Fibroblast of lung (primary cell): Measurements from ENCODE around the gene MADCAM1.

ENCODE experiments used
- EZH2 ChIP-seq: IDR thresholded peaks from 2 replicates; pipeline ENCODE4 v1.5.1; 2012; ENCODE audit warnings: low read length, control low read depth, mild to moderate bottlenecking; ENCODE audit errors: missing control alignments
- TF ChIP-seq, protein P1 (sequence below), 2 donors: IDR thresholded peaks in 1 of 2; conservative IDR thresholded peaks in 1 of 2; 1 replicate in 1 of 2; 2 replicates in 1 of 2; pipeline ENCODE4 v1.5.1; 2011 to 2012; ENCODE audit warnings: low read length in 2 of 2, control low read depth in 1 of 2, inconsistent platforms in 1 of 2, low read depth in 1 of 2, mild to moderate bottlenecking in 1 of 2

DNA sequence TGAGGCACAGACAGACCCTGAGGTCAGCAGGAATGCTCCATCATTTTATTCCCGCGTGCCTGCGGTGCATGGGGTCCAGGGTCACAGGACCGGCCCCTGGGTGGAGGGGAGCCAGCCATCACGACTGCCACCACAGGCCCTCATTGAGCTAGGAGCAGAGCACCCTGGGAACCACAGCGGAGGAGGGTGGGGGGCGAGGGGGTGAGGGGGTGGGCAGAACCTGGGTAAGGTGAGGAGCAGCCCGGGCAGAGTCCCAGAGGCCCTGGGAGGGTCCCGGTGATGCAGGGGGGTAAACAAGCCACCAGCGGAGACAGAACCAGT, 1.2 kb upstream of the MADCAM1 start:
- TF ChIP-seq, protein P1, sequence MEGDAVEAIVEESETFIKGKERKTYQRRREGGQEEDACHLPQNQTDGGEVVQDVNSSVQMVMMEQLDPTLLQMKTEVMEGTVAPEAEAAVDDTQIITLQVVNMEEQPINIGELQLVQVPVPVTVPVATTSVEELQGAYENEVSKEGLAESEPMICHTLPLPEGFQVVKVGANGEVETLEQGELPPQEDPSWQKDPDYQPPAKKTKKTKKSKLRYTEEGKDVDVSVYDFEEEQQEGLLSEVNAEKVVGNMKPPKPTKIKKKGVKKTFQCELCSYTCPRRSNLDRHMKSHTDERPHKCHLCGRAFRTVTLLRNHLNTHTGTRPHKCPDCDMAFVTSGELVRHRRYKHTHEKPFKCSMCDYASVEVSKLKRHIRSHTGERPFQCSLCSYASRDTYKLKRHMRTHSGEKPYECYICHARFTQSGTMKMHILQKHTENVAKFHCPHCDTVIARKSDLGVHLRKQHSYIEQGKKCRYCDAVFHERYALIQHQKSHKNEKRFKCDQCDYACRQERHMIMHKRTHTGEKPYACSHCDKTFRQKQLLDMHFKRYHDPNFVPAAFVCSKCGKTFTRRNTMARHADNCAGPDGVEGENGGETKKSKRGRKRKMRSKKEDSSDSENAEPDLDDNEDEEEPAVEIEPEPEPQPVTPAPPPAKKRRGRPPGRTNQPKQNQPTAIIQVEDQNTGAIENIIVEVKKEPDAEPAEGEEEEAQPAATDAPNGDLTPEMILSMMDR (conservative IDR thresholded peaks at IDR 0.05 in 1 of 2, IDR thresholded peaks at IDR 0.05 in 1 of 2; ENCODE audit: low read depth in 1 of 2, low read length in 2 of 2) = no peak
- TF ChIP-seq EZH2 = no peak
